HL-60 (cell line): ENCODE measurements around the gene NCOR1.

Source experiments
- DNase-seq, 2 experiments: peaks; one replicate each; pipeline ENCODE4 v3.0.0-alpha.2; 2010 to 2020; ENCODE audit warnings: low read depth in 1 of 2, low spot score in 1 of 2
- H3K27ac ChIP-seq: fragments of 250-450 bp; sonication (Bioruptor Pico); replicated peaks from 2 replicates; pipeline ENCODE4 v1.5.1; 2020; ENCODE audit warnings: mild to moderate bottlenecking, moderate library complexity
- H3K27me3 ChIP-seq: fragments of 250-450 bp; sonication (Bioruptor Pico); 2 replicates; pipeline ENCODE4 v1.5.1; 2021; ENCODE audit warnings: mild to moderate bottlenecking, moderate library complexity; ENCODE audit not compliant: insufficient read depth, poor library complexity, severe bottlenecking
- H3K4me3 ChIP-seq: replicated peaks from 2 replicates; pipeline ENCODE4 v1.5.1; 2011; ENCODE audit warnings: mild to moderate bottlenecking, control low read depth, low read length; ENCODE audit not compliant: insufficient read depth
- GABPA ChIP-seq: IDR thresholded peaks from 2 replicates; pipeline ENCODE4 v1.6.1; 2012; ENCODE audit warnings: low read depth
- POLR2AphosphoS5 ChIP-seq: IDR thresholded peaks from 2 replicates; pipeline ENCODE4 v1.6.1; 2012; ENCODE audit warnings: low read depth
- SPI1 ChIP-seq: IDR thresholded peaks from 2 replicates; pipeline ENCODE4 v1.6.1; 2012; ENCODE audit warnings: low read depth, mild to moderate bottlenecking, borderline replicate concordance
- TF ChIP-seq, protein P1 (sequence below): IDR thresholded peaks from one replicate; pipeline ENCODE4 v1.5.1; 2011; ENCODE audit warnings: low read length, control low read depth, inconsistent platforms; ENCODE audit not compliant: insufficient read depth
- TF ChIP-seq, protein P2 (sequence below): IDR thresholded peaks from 2 replicates; pipeline ENCODE4 v1.6.1; 2012; ENCODE audit warnings: low read depth; ENCODE audit not compliant: insufficient replicate concordance

The NCOR1 gene

DNA sequence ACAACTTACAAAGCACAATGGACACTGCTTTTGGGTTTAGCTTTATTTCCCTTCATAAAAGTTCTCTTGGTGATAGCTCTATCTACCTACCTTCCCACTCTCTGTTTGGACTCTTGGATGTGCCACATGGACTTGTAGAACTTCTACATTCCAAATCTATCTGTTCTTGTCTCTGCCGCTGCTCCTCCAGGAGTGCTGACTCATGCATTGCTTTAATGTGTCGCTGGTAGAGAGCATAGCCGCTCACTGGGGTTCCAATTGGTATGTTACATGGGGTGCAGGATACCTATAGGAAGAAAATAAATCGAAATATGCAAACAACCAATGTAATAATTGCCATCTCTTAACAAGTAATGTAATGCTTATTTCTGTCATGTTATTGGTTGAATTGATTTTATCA is 123.6 kb downstream of the NCOR1 start:
- no peak for DNase-seq
- no peaks in the 10 kb centered on the region for H3K27me3 ChIP-seq
- no peak overlapping the region for H3K4me3 ChIP-seq
- no peak overlapping the region for H3K27ac ChIP-seq
- TF ChIP-seq, protein P1, sequence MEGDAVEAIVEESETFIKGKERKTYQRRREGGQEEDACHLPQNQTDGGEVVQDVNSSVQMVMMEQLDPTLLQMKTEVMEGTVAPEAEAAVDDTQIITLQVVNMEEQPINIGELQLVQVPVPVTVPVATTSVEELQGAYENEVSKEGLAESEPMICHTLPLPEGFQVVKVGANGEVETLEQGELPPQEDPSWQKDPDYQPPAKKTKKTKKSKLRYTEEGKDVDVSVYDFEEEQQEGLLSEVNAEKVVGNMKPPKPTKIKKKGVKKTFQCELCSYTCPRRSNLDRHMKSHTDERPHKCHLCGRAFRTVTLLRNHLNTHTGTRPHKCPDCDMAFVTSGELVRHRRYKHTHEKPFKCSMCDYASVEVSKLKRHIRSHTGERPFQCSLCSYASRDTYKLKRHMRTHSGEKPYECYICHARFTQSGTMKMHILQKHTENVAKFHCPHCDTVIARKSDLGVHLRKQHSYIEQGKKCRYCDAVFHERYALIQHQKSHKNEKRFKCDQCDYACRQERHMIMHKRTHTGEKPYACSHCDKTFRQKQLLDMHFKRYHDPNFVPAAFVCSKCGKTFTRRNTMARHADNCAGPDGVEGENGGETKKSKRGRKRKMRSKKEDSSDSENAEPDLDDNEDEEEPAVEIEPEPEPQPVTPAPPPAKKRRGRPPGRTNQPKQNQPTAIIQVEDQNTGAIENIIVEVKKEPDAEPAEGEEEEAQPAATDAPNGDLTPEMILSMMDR, result no peak
- TF ChIP-seq, protein P2, sequence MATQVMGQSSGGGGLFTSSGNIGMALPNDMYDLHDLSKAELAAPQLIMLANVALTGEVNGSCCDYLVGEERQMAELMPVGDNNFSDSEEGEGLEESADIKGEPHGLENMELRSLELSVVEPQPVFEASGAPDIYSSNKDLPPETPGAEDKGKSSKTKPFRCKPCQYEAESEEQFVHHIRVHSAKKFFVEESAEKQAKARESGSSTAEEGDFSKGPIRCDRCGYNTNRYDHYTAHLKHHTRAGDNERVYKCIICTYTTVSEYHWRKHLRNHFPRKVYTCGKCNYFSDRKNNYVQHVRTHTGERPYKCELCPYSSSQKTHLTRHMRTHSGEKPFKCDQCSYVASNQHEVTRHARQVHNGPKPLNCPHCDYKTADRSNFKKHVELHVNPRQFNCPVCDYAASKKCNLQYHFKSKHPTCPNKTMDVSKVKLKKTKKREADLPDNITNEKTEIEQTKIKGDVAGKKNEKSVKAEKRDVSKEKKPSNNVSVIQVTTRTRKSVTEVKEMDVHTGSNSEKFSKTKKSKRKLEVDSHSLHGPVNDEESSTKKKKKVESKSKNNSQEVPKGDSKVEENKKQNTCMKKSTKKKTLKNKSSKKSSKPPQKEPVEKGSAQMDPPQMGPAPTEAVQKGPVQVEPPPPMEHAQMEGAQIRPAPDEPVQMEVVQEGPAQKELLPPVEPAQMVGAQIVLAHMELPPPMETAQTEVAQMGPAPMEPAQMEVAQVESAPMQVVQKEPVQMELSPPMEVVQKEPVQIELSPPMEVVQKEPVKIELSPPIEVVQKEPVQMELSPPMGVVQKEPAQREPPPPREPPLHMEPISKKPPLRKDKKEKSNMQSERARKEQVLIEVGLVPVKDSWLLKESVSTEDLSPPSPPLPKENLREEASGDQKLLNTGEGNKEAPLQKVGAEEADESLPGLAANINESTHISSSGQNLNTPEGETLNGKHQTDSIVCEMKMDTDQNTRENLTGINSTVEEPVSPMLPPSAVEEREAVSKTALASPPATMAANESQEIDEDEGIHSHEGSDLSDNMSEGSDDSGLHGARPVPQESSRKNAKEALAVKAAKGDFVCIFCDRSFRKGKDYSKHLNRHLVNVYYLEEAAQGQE, result no peak
- no peak for TF ChIP-seq SPI1
- no peak for TF ChIP-seq POLR2AphosphoS5
- no peak for TF ChIP-seq GABPA

DNA sequence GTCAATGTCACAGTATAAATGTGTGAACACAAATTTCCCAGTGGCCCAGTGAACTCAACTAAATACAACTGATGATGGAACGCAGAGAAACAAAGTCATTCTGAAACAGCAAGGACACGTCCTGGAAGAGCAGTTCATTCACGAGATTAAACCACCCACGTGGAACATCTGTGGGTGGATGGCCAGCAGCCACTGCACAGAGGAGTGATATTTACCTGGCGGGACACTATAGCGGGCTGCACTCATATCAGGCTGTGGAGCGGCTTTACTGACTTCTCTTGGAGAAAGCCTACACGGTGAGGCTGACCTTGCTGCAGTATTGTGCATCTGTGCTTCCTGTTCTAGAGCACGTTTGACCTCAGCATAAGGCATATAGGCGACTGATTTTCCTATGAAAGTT is 128.4 kb downstream of the NCOR1 start:
- H3K27me3 ChIP-seq, result no peaks in the 10 kb centered on the region
- H3K27ac ChIP-seq, result no peak overlapping the region
- no peak for DNase-seq
- no peak overlapping the region for H3K4me3 ChIP-seq
- TF ChIP-seq SPI1 (no peak), POLR2AphosphoS5 (no peak), GABPA (no peak)
- TF ChIP-seq, protein P2, result no peak
- TF ChIP-seq, protein P1, result no peak

DNA sequence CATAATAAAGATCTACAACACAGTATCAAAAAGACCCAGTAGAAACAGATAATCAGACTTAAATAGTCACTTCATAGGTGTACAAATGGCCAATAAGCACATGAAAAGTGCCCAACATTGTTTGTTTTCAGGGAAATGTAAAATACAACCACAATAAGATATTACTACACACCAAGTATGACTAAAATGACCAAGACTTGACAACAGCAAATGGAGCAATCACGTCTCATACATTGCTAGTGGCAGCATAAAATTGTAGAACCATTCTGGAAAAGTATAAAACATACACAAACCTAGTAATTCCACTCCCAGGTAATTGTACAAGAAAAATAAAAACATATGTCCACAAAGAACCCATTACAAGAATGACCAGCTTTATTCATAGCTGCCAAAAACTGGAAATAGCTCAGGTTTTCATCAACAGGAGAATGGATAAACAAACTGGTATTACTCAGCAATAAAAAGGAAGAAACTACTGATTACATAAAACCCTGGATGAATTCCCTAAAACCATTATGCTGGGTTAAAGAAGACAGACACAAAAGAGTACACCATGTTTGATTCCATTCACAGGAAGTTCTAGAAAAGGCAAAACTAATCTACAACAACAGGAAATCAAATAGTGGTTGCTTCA is 130.2 kb downstream of the NCOR1 start:
- H3K4me3 ChIP-seq, result no peak overlapping the region
- no peaks in the 10 kb centered on the region for H3K27me3 ChIP-seq
- no peak overlapping the region for H3K27ac ChIP-seq
- no peak for DNase-seq
- TF ChIP-seq POLR2AphosphoS5 (no peak), SPI1 (no peak), GABPA (no peak)
- TF ChIP-seq, protein P1, result no peak

DNA sequence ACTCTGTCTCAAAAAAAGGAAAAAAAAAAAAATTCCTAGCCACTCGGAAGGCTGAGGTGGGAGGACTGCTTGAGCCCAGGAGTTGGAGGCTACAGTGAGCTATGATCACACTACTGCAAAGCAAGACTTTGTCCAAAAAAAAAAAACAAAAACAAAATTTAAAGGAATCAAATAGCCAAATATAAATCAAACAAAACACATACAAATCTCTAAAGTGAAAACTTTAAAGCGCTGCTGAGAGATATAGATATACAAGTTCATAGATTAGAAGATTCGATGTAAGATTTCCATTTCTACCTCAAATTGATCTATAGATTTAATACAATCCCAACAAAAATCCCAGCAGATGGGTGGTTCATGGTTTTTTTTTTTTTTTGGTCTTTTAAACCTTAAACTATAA is 132.1 kb downstream of the NCOR1 start:
- TF ChIP-seq GABPA (no peak), SPI1 (no peak), POLR2AphosphoS5 (no peak)
- TF ChIP-seq, protein P1, result no peak
- TF ChIP-seq, protein P2, result no peak
- Histone ChIP-seq H3K27ac (no peak overlapping the region), H3K27me3 (peaks cover 1% of the 10 kb centered on the region), H3K4me3 (no peak overlapping the region)
- no peak for DNase-seq
